ENCODE data around the gene KDELR3.

GRCh38 chr22:38469306-38469781, 1.4 kb downstream of the KDELR3 start:
- TF ChIP-seq CTCF (IDR thresholded peaks at IDR 0.05; ENCODE audit: low read depth, low read length) (no peak), POLR2A (IDR thresholded peaks at IDR 0.05; ENCODE audit: extremely low read depth, insufficient read length) (no peak), MAX (IDR thresholded peaks at IDR 0.05; ENCODE audit: low read depth, low read length) (no peak)
